SK-N-SH (cell line): Measurements from ENCODE around the gene MCTS1.

Experiments
- CTCF ChIP-seq: fragments of 200-600 bp; sonication (generic); IDR thresholded peaks from 2 replicates; pipeline ENCODE4 v1.6.1; 2017; ENCODE audit warnings: antibody characterized with exemption, mild to moderate bottlenecking, moderate library complexity
- EP300 ChIP-seq, 2 experiments: IDR thresholded peaks; 2 replicates each; pipeline versions ENCODE4 v1.4.0 to v1.6.1; 2012; ENCODE audit warnings: borderline replicate concordance in 1 of 2, low read depth in 1 of 2, low read length in 1 of 2
- EZH2phosphoT487 ChIP-seq: fragments of 200-600 bp; sonication (generic); IDR thresholded peaks from 2 replicates; pipeline ENCODE4 v1.6.1; 2017; ENCODE audit warnings: low read depth, mixed run types, mild to moderate bottlenecking, antibody characterized with exemption, moderate library complexity, borderline replicate concordance
- FOSL2 ChIP-seq: IDR thresholded peaks from 2 replicates; pipeline ENCODE4 v1.4.0; 2012; ENCODE audit warnings: low read depth, mild to moderate bottlenecking, moderate library complexity, borderline replicate concordance
- JUND ChIP-seq: IDR thresholded peaks from 2 replicates; pipeline ENCODE4 v1.4.0; 2012
- MXI1 ChIP-seq: IDR thresholded peaks from 2 replicates; pipeline ENCODE4 v1.6.1; 2012; ENCODE audit warnings: mild to moderate bottlenecking, low read depth, low read length, improper control_type of control experiment
- NRF1 ChIP-seq: IDR thresholded peaks from 2 replicates; pipeline ENCODE4 v1.6.1; 2012; ENCODE audit warnings: low read depth, mild to moderate bottlenecking, low read length
- PBX3 ChIP-seq: IDR thresholded peaks from 2 replicates; pipeline ENCODE4; 2012
- POLR2AphosphoS5 ChIP-seq: IDR thresholded peaks from 2 replicates; pipeline ENCODE4 v1.6.1; 2012; ENCODE audit warnings: low read depth, low read length
- RAD21 ChIP-seq: IDR thresholded peaks from 2 replicates; pipeline ENCODE4 v1.6.1; 2012; ENCODE audit warnings: mild to moderate bottlenecking, low read length
- REST ChIP-seq: IDR thresholded peaks from 2 replicates; pipeline ENCODE4 v1.6.1; 2012; ENCODE audit warnings: mild to moderate bottlenecking, low read depth, low read length, moderate library complexity
- SMC3 ChIP-seq: IDR thresholded peaks from 2 replicates; pipeline ENCODE4 v1.6.1; 2012; ENCODE audit warnings: low read depth, low read length, improper control_type of control experiment
- YY1 ChIP-seq: IDR thresholded peaks from 2 replicates; pipeline ENCODE4 v1.4.0; 2012; ENCODE audit warnings: low read depth, mild to moderate bottlenecking
- TF ChIP-seq, protein P1 (sequence below): fragments of 150-350 bp; IDR thresholded peaks from 2 replicates; pipeline ENCODE4 v1.6.1; 2016; ENCODE audit warnings: mild to moderate bottlenecking, low read depth, low read length

- TF ChIP-seq RAD21: no peak
- no peak for TF ChIP-seq JUND
- TF ChIP-seq REST: no peak
- no peak for TF ChIP-seq CTCF
- TF ChIP-seq YY1: no peak
- no peak for TF ChIP-seq PBX3
- TF ChIP-seq SMC3: no peak
- TF ChIP-seq EP300 (IDR thresholded peaks at IDR 0.05; ENCODE audit: borderline replicate concordance in 1 of 2, low read depth in 1 of 2, low read length in 1 of 2): no peak
- no peak for TF ChIP-seq EZH2phosphoT487
- no peak for TF ChIP-seq POLR2AphosphoS5
- no peak for TF ChIP-seq FOSL2
- no peak for TF ChIP-seq NRF1
- TF ChIP-seq, protein P1, sequence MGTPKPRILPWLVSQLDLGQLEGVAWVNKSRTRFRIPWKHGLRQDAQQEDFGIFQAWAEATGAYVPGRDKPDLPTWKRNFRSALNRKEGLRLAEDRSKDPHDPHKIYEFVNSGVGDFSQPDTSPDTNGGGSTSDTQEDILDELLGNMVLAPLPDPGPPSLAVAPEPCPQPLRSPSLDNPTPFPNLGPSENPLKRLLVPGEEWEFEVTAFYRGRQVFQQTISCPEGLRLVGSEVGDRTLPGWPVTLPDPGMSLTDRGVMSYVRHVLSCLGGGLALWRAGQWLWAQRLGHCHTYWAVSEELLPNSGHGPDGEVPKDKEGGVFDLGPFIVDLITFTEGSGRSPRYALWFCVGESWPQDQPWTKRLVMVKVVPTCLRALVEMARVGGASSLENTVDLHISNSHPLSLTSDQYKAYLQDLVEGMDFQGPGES: no peak
- TF ChIP-seq MXI1: no peak
Observed at GRCh38 chrX:120568035-120568434, 35.9 kb upstream of the MCTS1 start.
